Effector CD4-positive, alpha-beta T cell (primary cell): ENCODE data around the gene ATP8B4.
"Not testable (repeated sequence)": the region's sequence is repeated elsewhere in the genome, so short reads cannot be mapped to it uniquely, and the experiment has no call there.

Experiments
- DNase-seq: peaks from one replicate; pipeline ENCODE4 v3.0.0-alpha.2; 2020

ATP8B4 gene

DNA sequence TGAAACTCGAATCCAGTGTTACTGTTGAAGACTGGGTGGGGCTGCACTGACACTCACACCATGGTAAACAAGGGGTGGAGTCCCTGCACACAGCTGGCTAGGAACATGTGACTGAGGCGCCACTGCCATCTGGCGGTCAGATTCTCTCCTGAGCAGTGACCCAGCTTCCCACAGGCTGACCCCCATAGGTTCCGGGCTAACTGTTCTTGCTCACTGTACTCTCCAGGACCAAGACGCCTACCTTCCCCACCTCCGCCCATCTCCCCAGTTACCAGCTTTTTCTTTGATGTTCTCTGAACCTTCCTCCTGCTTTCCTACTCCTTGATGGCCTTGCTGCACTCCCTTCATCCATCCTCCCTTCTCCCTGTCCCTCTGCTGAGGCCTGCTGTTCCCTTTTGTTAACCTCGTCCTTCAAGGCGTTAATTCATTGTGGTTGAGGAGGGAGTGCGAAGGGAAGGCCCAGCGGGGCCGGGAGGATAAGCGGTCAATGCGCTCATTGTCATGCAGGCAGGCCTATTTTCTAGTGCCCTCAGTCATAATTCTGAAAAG, 115.2 kb downstream of the ATP8B4 start:
- DNase-seq: peak; percentile 7

DNA sequence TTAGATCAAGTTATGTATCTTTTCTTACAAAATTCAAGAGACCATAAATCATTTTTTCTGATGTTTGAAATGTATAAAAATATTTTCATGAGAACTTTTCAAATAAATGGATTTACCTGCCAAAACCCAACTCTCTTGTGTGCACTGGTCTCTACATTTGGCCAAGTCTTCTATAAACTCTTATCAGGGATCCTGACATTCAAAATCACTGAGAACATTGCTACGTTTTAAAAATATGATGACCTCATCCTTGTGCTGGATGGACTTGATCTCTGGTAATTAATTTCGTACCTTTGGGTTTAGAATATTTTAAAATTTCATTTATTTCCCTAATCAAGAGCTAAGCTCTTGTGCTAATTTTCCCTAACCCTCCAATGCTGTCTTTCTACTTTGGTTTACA, 127.4 kb downstream of the ATP8B4 start:
- no peak for DNase-seq

- no peak for DNase-seq
These were observed 128.0 kb downstream of the ATP8B4 start for GRCh38 chr15:49990835-49991545.

GRCh38 chr15:49989498-49989897, 129.5 kb downstream of the ATP8B4 start:
- no peak for DNase-seq

DNA sequence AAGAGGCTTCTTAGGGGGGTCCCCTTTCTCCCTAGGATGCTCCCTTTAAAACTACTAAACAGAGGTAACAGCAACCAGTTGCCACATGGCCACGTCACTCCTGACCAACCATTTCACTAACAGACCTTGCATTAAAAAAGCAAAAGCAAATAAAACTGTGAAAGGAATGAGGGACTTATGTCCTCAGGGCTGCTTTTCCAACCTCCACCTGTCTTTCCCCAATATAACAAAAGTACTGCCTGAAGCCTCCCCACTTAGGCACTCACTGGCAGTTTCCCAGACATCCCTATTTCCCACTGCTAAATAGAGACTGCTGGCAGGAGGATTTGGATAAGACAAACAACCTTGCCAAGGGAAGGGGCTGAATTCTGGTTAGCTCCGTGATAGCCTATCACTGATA, 130.3 kb downstream of the ATP8B4 start:
- DNase-seq: no peak

DNA sequence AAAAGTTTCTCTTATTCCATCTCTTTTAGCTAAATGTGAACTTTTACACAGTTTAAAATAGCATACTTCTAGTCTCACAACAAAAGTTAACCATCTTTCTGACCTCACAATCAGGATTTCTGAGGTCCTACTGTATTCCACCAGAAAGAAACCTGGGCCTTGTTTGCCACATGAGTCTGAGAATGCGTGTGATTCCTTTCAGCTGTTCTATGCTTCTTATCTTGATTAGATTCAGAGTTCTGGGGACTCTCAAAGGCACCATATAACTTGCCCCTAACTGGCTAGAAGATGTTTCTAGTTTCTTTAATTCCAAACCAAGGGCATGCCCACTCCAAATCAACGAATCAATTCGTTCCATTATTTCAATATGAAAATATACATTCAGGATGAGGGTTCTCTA, 131.1 kb downstream of the ATP8B4 start:
- DNase-seq: no peak

DNA sequence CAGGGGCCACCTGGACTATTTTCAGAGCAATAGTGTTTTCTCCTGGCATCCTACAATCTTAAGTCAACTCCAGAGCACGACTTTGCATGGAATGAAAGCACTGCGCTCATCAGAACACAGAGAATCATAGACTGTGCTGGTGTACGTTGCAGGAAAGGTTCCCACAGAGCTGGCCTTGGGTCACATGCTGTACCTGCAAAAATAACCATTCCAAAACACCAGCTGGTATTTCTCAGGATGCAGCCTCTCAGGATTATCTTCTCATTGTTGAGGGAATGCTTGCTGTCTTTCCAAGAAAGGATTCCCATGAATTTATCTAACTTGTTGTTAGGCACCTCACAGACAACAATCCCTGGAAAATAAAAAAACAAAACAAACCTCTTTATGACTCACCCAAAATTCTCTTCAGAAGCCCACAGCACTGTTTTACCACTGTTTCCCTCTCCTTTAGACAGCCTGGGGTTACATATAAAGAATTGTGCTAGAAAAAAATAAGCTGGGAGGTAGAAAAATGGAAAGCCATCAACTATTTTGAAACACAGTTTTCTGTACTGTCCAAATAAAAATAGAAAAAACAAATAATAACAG, 131.7 kb downstream of the ATP8B4 start:
- DNase-seq: no peak

DNA sequence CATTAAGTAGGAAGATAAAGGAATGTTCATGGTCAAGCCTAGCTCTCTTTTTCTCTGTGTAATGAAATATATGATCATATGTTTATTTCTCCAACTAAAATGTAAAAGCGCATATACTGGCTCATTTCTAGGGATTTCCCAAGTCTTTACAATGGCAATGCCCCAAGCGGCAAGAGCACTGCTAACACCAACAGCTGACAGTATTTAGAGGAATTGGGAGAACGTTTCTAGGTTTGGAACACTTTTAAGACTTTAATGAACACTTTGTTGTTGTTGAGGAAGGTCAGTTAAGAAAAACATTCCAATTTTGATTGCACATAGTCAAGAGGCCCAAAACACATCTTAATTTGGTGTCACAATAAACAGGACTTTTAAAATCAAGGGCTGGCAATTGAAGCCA, 132.7 kb downstream of the ATP8B4 start:
- DNase-seq: no peak

GRCh38 chr15:49985463-49985862, 133.6 kb downstream of the ATP8B4 start:
- DNase-seq: no peak

DNA sequence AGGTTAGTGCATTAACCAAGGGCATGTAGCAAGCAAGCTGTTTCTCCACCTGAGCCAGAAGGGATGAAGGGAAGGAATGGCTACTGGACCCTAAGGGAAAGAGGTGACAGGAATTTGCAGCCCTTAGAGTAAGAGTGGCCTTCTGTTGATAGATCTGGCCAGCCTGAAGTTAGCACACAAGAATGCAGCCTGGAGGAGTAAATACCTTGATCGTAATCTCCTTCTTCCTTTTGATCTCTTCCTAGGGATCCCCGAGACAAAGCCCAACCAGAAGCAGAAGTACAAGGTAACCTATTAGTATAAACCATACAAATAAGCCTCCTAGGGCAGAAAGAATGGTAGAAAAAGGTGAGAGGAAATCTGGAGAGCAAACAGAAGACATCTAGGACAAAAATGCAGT, 134.6 kb downstream of the ATP8B4 start:
- DNase-seq: no peak

DNA sequence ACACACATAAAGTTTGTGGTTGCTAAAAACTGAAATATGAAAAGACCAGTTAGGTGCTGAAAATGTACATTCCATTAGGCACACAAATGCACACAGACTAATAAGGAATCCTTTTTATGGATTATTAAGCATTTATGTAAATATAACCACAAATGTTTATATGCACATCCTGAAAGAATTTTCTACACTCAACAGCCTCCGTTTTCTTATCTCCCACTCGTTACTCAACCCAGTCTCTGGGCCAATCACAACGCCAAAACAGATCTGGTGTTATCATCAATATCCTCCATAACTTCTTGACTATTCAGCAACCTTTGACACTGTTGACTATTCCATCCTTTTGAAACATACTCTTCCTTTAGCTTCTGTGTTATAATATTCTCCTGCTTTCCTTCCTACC, 136.4 kb downstream of the ATP8B4 start:
- no peak for DNase-seq

GRCh38 chr15:49979705-49980382, 139.2 kb downstream of the ATP8B4 start:
- no peak for DNase-seq

GRCh38 chr15:49978121-49978520, 140.9 kb downstream of the ATP8B4 start:
- DNase-seq: no peak

DNA sequence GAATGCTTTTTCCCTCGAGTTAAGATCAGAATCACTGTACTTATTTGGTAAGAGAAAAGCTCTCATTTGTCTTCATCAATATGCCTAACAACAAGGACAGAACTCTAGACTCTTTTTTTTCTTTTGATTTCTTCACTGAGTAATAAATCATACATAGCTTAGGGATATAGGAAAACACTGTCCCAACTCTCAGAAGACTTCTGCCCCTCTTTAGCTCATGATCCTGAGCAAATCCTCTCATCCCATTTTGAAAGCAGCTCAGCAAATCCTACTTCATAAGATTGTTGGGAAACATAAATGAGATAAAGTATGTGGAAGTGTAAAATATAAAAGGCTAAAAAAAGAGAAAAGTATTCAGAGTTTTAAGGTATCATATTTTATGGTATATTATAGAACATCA, 141.7 kb downstream of the ATP8B4 start:
- no peak for DNase-seq

DNA sequence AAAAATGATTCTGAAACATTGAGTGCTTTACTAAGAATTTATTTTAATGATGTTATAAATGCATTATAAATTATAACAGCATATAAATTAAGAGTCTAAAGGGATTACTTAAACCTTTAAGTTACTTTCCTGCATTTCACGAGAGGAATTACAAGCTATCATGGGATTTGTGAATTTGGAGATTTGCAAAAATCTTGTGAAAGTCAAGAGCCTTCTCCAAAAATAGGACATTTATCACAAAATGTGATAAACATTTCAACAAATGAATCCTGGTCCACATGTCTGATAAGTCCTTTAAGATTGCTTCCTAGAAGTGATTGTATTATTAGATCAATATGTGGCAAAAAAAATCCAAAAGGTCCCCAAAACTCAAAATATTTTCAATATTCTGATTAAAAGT, 154.5 kb downstream of the ATP8B4 start:
- no peak for DNase-seq

- DNase-seq: no peak
These were observed 155.0 kb downstream of the ATP8B4 start for GRCh38 chr15:49964061-49964460.

DNA sequence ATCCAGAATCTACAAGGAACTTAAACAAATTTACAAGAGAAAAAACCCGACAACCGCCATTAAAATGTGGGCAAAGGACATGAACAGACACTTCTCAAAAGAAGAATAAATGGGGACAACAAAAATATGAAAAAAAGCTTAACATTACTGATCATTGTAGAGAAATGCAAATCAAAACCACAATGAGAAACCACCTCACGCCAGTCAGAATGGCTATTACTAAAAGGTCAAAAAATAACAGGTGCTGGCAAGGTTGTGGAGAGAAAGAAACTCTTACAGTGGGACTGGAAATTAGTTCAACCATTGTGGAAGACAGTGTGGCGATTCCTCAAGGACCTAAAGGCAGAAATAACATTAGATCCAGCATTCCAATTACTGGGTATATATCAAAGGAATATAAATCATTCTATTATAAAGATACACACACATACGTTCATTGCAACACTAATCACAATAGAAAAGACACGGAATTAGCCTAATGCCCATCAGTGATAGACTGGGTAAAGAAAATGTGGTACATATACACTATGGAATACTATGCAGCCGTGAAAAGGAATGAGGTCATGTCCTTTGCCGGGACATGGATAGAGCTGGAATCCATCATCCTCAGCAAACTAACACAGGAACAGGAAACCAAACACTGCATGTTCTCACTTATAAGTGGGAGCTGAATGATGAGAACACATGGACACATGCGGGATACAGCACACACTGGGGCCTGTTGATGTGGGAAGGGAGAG, 155.8 kb downstream of the ATP8B4 start:
- not testable (repeated sequence) for DNase-seq

GRCh38 chr15:49962044-49962602, 156.9 kb downstream of the ATP8B4 start:
- DNase-seq: no peak

DNA sequence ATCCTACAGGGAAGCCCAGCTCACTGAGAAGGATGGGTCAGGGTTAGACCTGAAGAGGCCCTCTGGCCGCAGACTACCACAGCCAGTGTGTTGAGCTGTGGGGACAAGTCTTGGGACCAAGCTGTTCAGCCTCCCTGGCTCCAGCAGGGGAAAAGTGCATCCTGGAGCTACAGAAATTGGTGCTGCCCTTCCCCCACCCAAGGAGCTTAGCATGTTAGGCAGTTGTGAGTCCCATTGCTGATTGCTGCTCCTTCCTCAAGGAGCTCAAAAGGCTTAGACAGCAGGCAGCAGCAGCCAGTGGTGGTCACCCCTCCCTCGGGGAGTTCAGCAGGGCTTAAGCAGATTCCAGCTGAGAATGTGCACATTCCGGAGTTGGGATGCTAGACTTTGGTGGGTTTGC, 165.6 kb downstream of the ATP8B4 start:
- no peak for DNase-seq

DNA sequence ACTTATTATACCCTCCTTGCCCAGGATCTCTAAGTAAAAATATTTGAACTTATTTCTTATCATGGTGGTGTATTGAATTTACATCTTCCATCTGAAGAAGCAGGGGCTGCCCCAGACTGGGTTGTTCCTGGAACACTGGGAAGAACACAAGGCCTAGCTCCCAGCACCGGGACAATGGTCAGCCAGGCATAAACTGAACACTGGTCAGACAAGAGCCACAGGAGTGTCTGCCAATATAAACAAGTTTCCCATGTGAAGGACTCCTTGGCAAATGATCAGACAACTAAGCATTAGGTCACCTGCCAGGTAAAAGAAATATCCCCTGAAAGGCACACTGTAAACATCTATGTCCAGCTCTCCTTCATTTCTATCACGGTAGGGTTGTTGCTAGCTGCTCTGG, 172.4 kb downstream of the ATP8B4 start:
- no peak for DNase-seq

DNA sequence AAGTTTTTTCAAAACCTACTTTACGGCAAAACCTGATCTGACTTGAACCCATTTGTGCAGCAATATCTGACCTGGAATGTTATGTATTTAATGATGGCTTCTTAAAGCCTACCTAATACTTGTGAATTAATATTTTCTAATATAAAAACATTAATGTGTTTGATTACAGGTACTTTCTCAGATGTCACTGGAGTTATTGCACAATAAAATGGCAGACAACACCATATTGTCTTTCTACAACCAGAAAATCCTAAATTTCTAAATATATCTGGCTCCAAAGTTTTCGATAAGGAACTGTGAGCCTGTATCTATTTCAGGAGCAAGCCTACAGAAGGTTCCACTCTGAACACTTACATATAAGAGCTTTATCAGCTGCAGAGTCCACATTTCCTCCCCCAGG, 184.5 kb downstream of the ATP8B4 start:
- no peak for DNase-seq

GRCh38 chr15:49927189-49927861, 191.7 kb downstream of the ATP8B4 start:
- no peak for DNase-seq
